ENCODE data around the gene NR4A3. TPM values are rescaled to one million over a fixed set of nuclear protein-coding genes. Genes with fewer than 3 reads are reported as not detected.

The NR4A3 gene
- total and polyA plus RNA-seq, 10 donors = 0.32 to 6.7 (median 2.2) TPM

- intact Hi-C loops (cut with DNase I; ENCODE audit: low total_unique reads) = no loop called here
- 56 to 84% (median 75%) methylated on average over 2 of the region's 2 CpGs for whole genome bisulfite sequencing, 5 donors
- Histone ChIP-seq H3K27me3 (replicated peaks in 1 of 7) (no peaks in the 10 kb centered on the region), H3K27ac (no peak overlapping the region), H3K36me3 (no peaks in the 10 kb centered on the region), H3K9me3 (peaks cover 0 to 7% (median 0%) of the 10 kb centered on the region in 8 donors), H3K4me3 (no peak overlapping the region), H3K4me1 (no peaks in the 10 kb centered on the region)
- TF ChIP-seq POLR2AphosphoS5 (IDR thresholded peaks at IDR 0.05) = no peak
- no peak for TF ChIP-seq POLR2A (IDR thresholded peaks at IDR 0.05)
- TF ChIP-seq, protein P1, sequence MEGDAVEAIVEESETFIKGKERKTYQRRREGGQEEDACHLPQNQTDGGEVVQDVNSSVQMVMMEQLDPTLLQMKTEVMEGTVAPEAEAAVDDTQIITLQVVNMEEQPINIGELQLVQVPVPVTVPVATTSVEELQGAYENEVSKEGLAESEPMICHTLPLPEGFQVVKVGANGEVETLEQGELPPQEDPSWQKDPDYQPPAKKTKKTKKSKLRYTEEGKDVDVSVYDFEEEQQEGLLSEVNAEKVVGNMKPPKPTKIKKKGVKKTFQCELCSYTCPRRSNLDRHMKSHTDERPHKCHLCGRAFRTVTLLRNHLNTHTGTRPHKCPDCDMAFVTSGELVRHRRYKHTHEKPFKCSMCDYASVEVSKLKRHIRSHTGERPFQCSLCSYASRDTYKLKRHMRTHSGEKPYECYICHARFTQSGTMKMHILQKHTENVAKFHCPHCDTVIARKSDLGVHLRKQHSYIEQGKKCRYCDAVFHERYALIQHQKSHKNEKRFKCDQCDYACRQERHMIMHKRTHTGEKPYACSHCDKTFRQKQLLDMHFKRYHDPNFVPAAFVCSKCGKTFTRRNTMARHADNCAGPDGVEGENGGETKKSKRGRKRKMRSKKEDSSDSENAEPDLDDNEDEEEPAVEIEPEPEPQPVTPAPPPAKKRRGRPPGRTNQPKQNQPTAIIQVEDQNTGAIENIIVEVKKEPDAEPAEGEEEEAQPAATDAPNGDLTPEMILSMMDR (IDR thresholded peaks at IDR 0.05 in 8 of 11, conservative IDR thresholded peaks at IDR 0.05 in 3 of 11) = no peak
- no peak for DNase-seq
These were observed 54.5 kb downstream of the NR4A3 start for GRCh38 chr9:99876190-99876589.

GRCh38 chr9:99878651-99879050 is 57.0 kb downstream of the NR4A3 start:
- intact Hi-C loops (cut with DNase I; ENCODE audit: low total_unique reads) = no loop called here
- H3K27ac ChIP-seq = no peak overlapping the region
- DNase-seq = no peak
- H3K36me3 ChIP-seq = no peaks in the 10 kb centered on the region
- no peak overlapping the region for H3K4me3 ChIP-seq
- TF ChIP-seq, protein P1 (IDR thresholded peaks at IDR 0.05 in 8 of 11, conservative IDR thresholded peaks at IDR 0.05 in 3 of 11) = no peak
- TF ChIP-seq POLR2A (IDR thresholded peaks at IDR 0.05) (no peak), POLR2AphosphoS5 (IDR thresholded peaks at IDR 0.05) (no peak)
- no peaks in the 10 kb centered on the region for H3K27me3 ChIP-seq (replicated peaks in 1 of 7)
- H3K4me1 ChIP-seq = no peaks in the 10 kb centered on the region
- peaks cover 0 to 7% (median 0%) of the 10 kb centered on the region in 8 donors for H3K9me3 ChIP-seq
- WGBS, 5 donors = 68 to 81% (median 78%) methylated on average over 2 of the region's 2 CpGs

DNA sequence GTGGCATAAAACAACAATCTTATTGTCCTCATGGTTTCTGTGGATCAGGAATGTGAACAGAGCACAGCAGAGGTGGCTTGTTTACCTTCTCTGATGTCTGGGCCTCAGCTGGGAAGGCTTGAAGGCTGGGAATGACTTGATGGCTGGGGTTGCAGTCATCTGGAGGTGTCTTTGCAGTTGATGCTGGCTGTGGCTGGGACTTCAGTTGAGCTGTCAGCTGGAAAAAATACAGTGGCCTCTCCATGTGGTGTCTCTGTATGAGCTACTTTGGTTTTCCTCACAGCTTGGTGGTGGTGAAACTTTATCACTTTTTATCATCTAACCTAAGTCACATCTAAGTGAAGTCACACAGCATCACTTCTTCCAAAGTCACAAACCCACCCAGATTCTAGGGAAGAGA is 60.1 kb downstream of the NR4A3 start:
- H3K4me1 ChIP-seq = no peaks in the 10 kb centered on the region
- no peaks in the 10 kb centered on the region for H3K27me3 ChIP-seq (replicated peaks in 1 of 7)
- no peaks in the 10 kb centered on the region for H3K36me3 ChIP-seq
- intact Hi-C loops (cut with DNase I; ENCODE audit: low total_unique reads) = no loop called here
- DNase-seq = no peak
- no peak overlapping the region for H3K27ac ChIP-seq
- no peaks in the 10 kb centered on the region for H3K9me3 ChIP-seq
- TF ChIP-seq POLR2A (IDR thresholded peaks at IDR 0.05) = no peak
- TF ChIP-seq, protein P1 (IDR thresholded peaks at IDR 0.05 in 8 of 11, conservative IDR thresholded peaks at IDR 0.05 in 3 of 11) = no peak
- H3K4me3 ChIP-seq = no peak overlapping the region

- H3K27ac ChIP-seq = no peak overlapping the region
- WGBS, 5 donors = 12 to 52% (median 28%) methylated on average over 1 of the region's 1 CpG
- no peaks in the 10 kb centered on the region for H3K27me3 ChIP-seq (replicated peaks in 1 of 7)
- H3K9me3 ChIP-seq = no peaks in the 10 kb centered on the region
- no peak overlapping the region for H3K4me3 ChIP-seq
- H3K4me1 ChIP-seq = no peaks in the 10 kb centered on the region
- H3K36me3 ChIP-seq = no peaks in the 10 kb centered on the region
- DNase-seq = no peak
- intact Hi-C loops (cut with DNase I; ENCODE audit: low total_unique reads) = no loop called here
- TF ChIP-seq POLR2AphosphoS5 (IDR thresholded peaks at IDR 0.05) (no peak), POLR2A (IDR thresholded peaks at IDR 0.05) (no peak)
- TF ChIP-seq, protein P1 (IDR thresholded peaks at IDR 0.05 in 8 of 11, conservative IDR thresholded peaks at IDR 0.05 in 3 of 11) = no peak
These were observed 64.1 kb downstream of the NR4A3 start for GRCh38 chr9:99885747-99886146.
